ENCODE data around the gene FBXO33.

- no peak for TF ChIP-seq CTCF (IDR thresholded peaks at IDR 0.05)
- TF ChIP-seq POLR2A (IDR thresholded peaks at IDR 0.05), result no peak
- TF ChIP-seq EP300 (IDR thresholded peaks at IDR 0.05), result no peak
- no peak for TF ChIP-seq POLR2AphosphoS5 (IDR thresholded peaks at IDR 0.05)
Observed at GRCh38 chr14:39472078-39472477, 39.8 kb upstream of the FBXO33 start.
